Mesendoderm (in vitro differentiated cells): ENCODE measurements around the gene ZNF789.

Experiments used
- DNase-seq: peaks from one replicate; pipeline ENCODE4 v3.0.0; 2013
- H2AK5ac ChIP-seq: 2 replicates; pipeline ENCODE4 v1.6.1; 2013; ENCODE audit warnings: low read length, inconsistent platforms
- H2BK120ac ChIP-seq: 2 replicates; pipeline ENCODE4 v1.6.1; 2013; ENCODE audit warnings: low read depth, mild to moderate bottlenecking, low read length, moderate library complexity, mixed read lengths
- H2BK15ac ChIP-seq: replicated peaks from 2 replicates; pipeline ENCODE4 v1.6.1; 2013; ENCODE audit warnings: low read depth, mild to moderate bottlenecking, moderate library complexity
- H2BK5ac ChIP-seq: 2 replicates; pipeline ENCODE4 v1.6.1; 2013; ENCODE audit warnings: low read length, inconsistent platforms
- H3K18ac ChIP-seq: 2 replicates; pipeline ENCODE4 v1.6.1; 2013; ENCODE audit warnings: mild to moderate bottlenecking, low read length, mixed read lengths
- H3K23ac ChIP-seq: one replicate; pipeline ENCODE4 v1.6.1; 2013; ENCODE audit warnings: low read length
- H3K27ac ChIP-seq: 2 replicates; pipeline ENCODE4 v1.5.1; 2013; ENCODE audit warnings: low read depth, mild to moderate bottlenecking, inconsistent platforms, low read length, moderate library complexity
- H3K27me3 ChIP-seq: 2 replicates; pipeline ENCODE4 v1.6.1; 2013; ENCODE audit warnings: low read length, control low read depth, mild to moderate bottlenecking, inconsistent platforms; ENCODE audit not compliant: insufficient read depth, poor library complexity
- H3K36me3 ChIP-seq: 2 replicates; pipeline ENCODE4 v1.6.1; 2013; ENCODE audit warnings: low read length, inconsistent platforms; ENCODE audit not compliant: control insufficient read depth, insufficient read depth
- H3K4ac ChIP-seq: one replicate; pipeline ENCODE4 v1.6.1; 2013; ENCODE audit warnings: low read depth, mild to moderate bottlenecking, low read length, moderate library complexity
- H3K4me1 ChIP-seq: 2 replicates; pipeline ENCODE4 v1.6.1; 2013; ENCODE audit warnings: low read depth, low read length, inconsistent platforms; ENCODE audit not compliant: control insufficient read depth
- H3K4me2 ChIP-seq: 2 replicates; pipeline ENCODE4 v1.6.1; 2013; ENCODE audit warnings: low read length
- H3K4me3 ChIP-seq: 2 replicates; pipeline ENCODE4 v1.5.1; 2013; ENCODE audit warnings: mild to moderate bottlenecking, low read length
- H3K56ac ChIP-seq: one replicate; pipeline ENCODE4 v1.6.1; 2013; ENCODE audit warnings: low read length
- H3K79me1 ChIP-seq: 2 replicates; pipeline ENCODE4 v1.6.1; 2013; ENCODE audit warnings: low read length, inconsistent platforms
- H3K79me2 ChIP-seq: 2 replicates; pipeline ENCODE4 v1.6.1; 2013; ENCODE audit warnings: mild to moderate bottlenecking, low read length; ENCODE audit not compliant: control insufficient read depth, insufficient read depth
- H3K9ac ChIP-seq: 2 replicates; pipeline ENCODE4 v1.6.1; 2013; ENCODE audit warnings: low read length, inconsistent platforms
- H4K5ac ChIP-seq: one replicate; pipeline ENCODE4 v1.6.1; 2013; ENCODE audit warnings: low read length
- H4K8ac ChIP-seq: one replicate; pipeline ENCODE4 v1.6.1; 2013; ENCODE audit warnings: low read depth, mild to moderate bottlenecking, control low read depth, low read length, moderate library complexity
- WGBS: extraction: QIAGEN DNeasy Blood & Tissue Kit; methylation state at CpG from one replicate; pipeline ENCODE4 v1.1.7; 2013; ENCODE audit warnings: low lambda C conversion rate, missing lambda C conversion rate; ENCODE audit not compliant: insufficient coverage; ENCODE audit errors: extremely low coverage; 5-methylcytosine and 5-hydroxymethylcytosine counted together

Gene ZNF789

GRCh38 chr7:99493823-99494222, 21.1 kb downstream of the ZNF789 start:
- Histone ChIP-seq H3K36me3 (peaks cover 8% of the 10 kb centered on the region), H3K9ac (no peak overlapping the region)
- WGBS: no CpG with 5 or more reads among the region's 6 CpGs

GRCh38 chr7:99497766-99498545, 25.3 kb downstream of the ZNF789 start:
- Histone ChIP-seq H3K79me1 (peaks cover 12% of the 10 kb centered on the region), H4K8ac (no peak overlapping the region), H3K36me3 (peaks cover 8% of the 10 kb centered on the region), H4K5ac (no peak overlapping the region), H3K4me2 (peak overlapping the region; percentile 29), H2BK15ac (no peak overlapping the region), H2BK120ac (no peak overlapping the region), H2BK5ac (no peak overlapping the region), H3K4me1 (peaks cover 6% of the 10 kb centered on the region), H3K27me3 (no peaks in the 10 kb centered on the region), H3K27ac (no peak overlapping the region), H3K79me2 (peaks cover 32% of the 10 kb centered on the region), H3K9ac (peak overlapping the region; percentile 60), H3K4me3 (no peak overlapping the region), H3K23ac (no peak overlapping the region), H3K56ac (no peak overlapping the region), H3K18ac (no peak overlapping the region), H3K4ac (no peak overlapping the region), H2AK5ac (no peak overlapping the region)
- no peak for DNase-seq
- no CpG with 5 or more reads among the region's 6 CpGs for WGBS

More at GRCh38 chr7:99493823-99494222, 21.1 kb downstream of the ZNF789 start:
- H4K8ac ChIP-seq: no peak overlapping the region
- peaks cover 22% of the 10 kb centered on the region for H3K79me2 ChIP-seq
- no peak for DNase-seq
- H3K4ac ChIP-seq: no peak overlapping the region
- H4K5ac ChIP-seq: no peak overlapping the region
- no peak overlapping the region for H3K56ac ChIP-seq
- H2BK5ac ChIP-seq: no peak overlapping the region
- H2BK120ac ChIP-seq: no peak overlapping the region
- H3K27me3 ChIP-seq: no peaks in the 10 kb centered on the region
- H3K23ac ChIP-seq: no peak overlapping the region
- no peak overlapping the region for H3K4me2 ChIP-seq
- peaks cover 6% of the 10 kb centered on the region for H3K4me1 ChIP-seq
- peak overlapping the region; percentile 47 for H3K4me3 ChIP-seq
- H3K27ac ChIP-seq: no peak overlapping the region
- peaks cover 8% of the 10 kb centered on the region for H3K79me1 ChIP-seq
- H3K18ac ChIP-seq: no peak overlapping the region
- no peak overlapping the region for H2BK15ac ChIP-seq
- H2AK5ac ChIP-seq: no peak overlapping the region

GRCh38 chr7:99498546-99498944, 25.9 kb downstream of the ZNF789 start:
- Histone ChIP-seq H4K5ac (no peak overlapping the region), H2AK5ac (no peak overlapping the region), H2BK15ac (no peak overlapping the region), H3K4ac (no peak overlapping the region), H3K4me3 (peak overlapping the region; percentile 32), H3K79me2 (peaks cover 32% of the 10 kb centered on the region), H3K79me1 (peaks cover 12% of the 10 kb centered on the region), H3K9ac (peak overlapping the region; percentile 60), H2BK5ac (no peak overlapping the region), H3K56ac (peak overlapping the region; percentile 60), H2BK120ac (no peak overlapping the region), H3K23ac (no peak overlapping the region), H4K8ac (no peak overlapping the region), H3K36me3 (peaks cover 6% of the 10 kb centered on the region), H3K27ac (no peak overlapping the region), H3K4me1 (peaks cover 6% of the 10 kb centered on the region), H3K27me3 (no peaks in the 10 kb centered on the region), H3K4me2 (peak overlapping the region; percentile 74), H3K18ac (no peak overlapping the region)
- WGBS: no CpG with 5 or more reads among the region's 11 CpGs
- DNase-seq: no peak

GRCh38 chr7:99499371-99499720, 26.7 kb downstream of the ZNF789 start:
- Histone ChIP-seq H2AK5ac (peak overlapping the region; percentile 51), H3K4me3 (peak overlapping the region; percentile 98), H3K9ac (peak overlapping the region; percentile 89), H3K4me1 (peaks cover 6% of the 10 kb centered on the region), H2BK120ac (no peak overlapping the region), H3K27ac (no peak overlapping the region), H4K5ac (no peak overlapping the region), H3K79me2 (peaks cover 32% of the 10 kb centered on the region), H3K23ac (no peak overlapping the region), H3K56ac (peak overlapping the region; percentile 95), H3K4ac (no peak overlapping the region), H2BK5ac (no peak overlapping the region), H2BK15ac (no peak overlapping the region), H3K79me1 (peaks cover 12% of the 10 kb centered on the region), H4K8ac (no peak overlapping the region), H3K36me3 (no peaks in the 10 kb centered on the region), H3K18ac (no peak overlapping the region), H3K27me3 (no peaks in the 10 kb centered on the region), H3K4me2 (peak overlapping the region; percentile 98)
- DNase-seq: no peak
- WGBS: no CpG with 5 or more reads among the region's 14 CpGs

- Histone ChIP-seq H3K27me3 (no peaks in the 10 kb centered on the region), H3K4me1 (peaks cover 6% of the 10 kb centered on the region), H3K4me3 (peak within 1 kb of the TSS; percentile 98), H2BK5ac (no peak within 1 kb of the TSS), H3K79me1 (peaks cover 12% of the 10 kb centered on the region), H3K79me2 (peaks cover 32% of the 10 kb centered on the region), H3K56ac (peak within 1 kb of the TSS; percentile 95), H3K18ac (no peak within 1 kb of the TSS), H3K23ac (no peak within 1 kb of the TSS), H3K4me2 (peak within 1 kb of the TSS; percentile 98), H3K36me3 (no peaks in the 10 kb centered on the region), H2BK120ac (no peak within 1 kb of the TSS), H3K27ac (peak within 1 kb of the TSS; percentile 57), H3K4ac (peak within 1 kb of the TSS; percentile 8), H2AK5ac (peak within 1 kb of the TSS; percentile 51), H4K8ac (no peak within 1 kb of the TSS), H4K5ac (no peak within 1 kb of the TSS), H3K9ac (peak within 1 kb of the TSS; percentile 89), H2BK15ac (no peak within 1 kb of the TSS)
- peak; percentile 97 for DNase-seq
- no CpG with 5 or more reads among the region's 68 CpGs for WGBS
These were observed 27.3 kb downstream of the ZNF789 start, which contains the start of gene ZNF394 for GRCh38 chr7:99499721-99500636. ZNF394 (minus strand) TSS chr7:99500281; CDS start chr7:99500093, 188 bp downstream.
